ENCODE data around the gene WRAP53. TPM values are rescaled to one million over a fixed set of nuclear protein-coding genes. Genes with fewer than 3 reads are reported as not detected.
A peak's percentile ranks its signal among the peaks of the same experiment; 100 is the strongest.

The WRAP53 gene
- total RNA-seq, 1 experiment from 2014 or later = 22.6 TPM

DNA sequence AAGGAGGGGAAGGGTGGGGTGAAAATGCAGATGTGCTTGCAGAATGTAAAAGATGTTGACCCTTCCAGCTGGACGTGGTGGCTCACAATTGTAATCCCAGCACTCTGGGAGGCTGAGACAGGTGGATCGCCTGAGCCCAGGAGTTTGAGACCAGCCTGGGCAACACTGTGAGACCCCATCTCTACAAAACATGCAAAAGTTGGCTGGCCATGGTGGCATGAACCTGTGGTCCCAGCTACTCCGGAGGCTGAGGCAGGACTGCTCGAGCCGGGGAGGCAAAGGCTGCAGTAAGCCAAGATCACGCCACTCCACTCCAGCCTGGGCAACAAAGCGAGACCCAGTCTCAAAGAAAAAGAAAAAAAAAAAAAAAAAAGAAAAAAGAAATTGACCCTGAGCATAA is 19.8 kb upstream of the WRAP53 start:
- Histone ChIP-seq H3K9ac (ENCODE audit: low read length) (no peak overlapping the region), H3K27me3 (ENCODE audit: low read length) (no peaks in the 10 kb centered on the region), H3F3A (ENCODE audit: low read length, unreplicated experiment) (no peaks in the 10 kb centered on the region), H3K27ac (ENCODE audit: low read length) (no peak overlapping the region), H3K4me1 (ENCODE audit: insufficient read depth, low read length) (no peaks in the 10 kb centered on the region), H3K4me3 (ENCODE audit: low read length) (no peak overlapping the region), H4K20me1 (ENCODE audit: low read length) (no peaks in the 10 kb centered on the region), H3K4me2 (ENCODE audit: low read length) (no peak overlapping the region), H3K79me2 (ENCODE audit: low read length) (no peaks in the 10 kb centered on the region), H3K9me2 (replicated peaks; ENCODE audit: low read length) (no peaks in the 10 kb centered on the region), H2AFZ (ENCODE audit: low read length) (no peak overlapping the region), H3K9me3 (ENCODE audit: low read length) (no peaks in the 10 kb centered on the region), H3K36me3 (ENCODE audit: low read depth, low read length) (peaks cover 5% of the 10 kb centered on the region)
- no peak for DNase-seq
- TF ChIP-seq EZH2phosphoT487 (IDR thresholded peaks at IDR 0.05; ENCODE audit: borderline replicate concordance, low read length) (no peak), EZH2 (IDR thresholded peaks at IDR 0.05; ENCODE audit: low read length, unreplicated experiment) (no peak)
- TF ChIP-seq, protein P1, sequence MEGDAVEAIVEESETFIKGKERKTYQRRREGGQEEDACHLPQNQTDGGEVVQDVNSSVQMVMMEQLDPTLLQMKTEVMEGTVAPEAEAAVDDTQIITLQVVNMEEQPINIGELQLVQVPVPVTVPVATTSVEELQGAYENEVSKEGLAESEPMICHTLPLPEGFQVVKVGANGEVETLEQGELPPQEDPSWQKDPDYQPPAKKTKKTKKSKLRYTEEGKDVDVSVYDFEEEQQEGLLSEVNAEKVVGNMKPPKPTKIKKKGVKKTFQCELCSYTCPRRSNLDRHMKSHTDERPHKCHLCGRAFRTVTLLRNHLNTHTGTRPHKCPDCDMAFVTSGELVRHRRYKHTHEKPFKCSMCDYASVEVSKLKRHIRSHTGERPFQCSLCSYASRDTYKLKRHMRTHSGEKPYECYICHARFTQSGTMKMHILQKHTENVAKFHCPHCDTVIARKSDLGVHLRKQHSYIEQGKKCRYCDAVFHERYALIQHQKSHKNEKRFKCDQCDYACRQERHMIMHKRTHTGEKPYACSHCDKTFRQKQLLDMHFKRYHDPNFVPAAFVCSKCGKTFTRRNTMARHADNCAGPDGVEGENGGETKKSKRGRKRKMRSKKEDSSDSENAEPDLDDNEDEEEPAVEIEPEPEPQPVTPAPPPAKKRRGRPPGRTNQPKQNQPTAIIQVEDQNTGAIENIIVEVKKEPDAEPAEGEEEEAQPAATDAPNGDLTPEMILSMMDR (conservative IDR thresholded peaks at IDR 0.05; ENCODE audit: low read depth, low read length) = no peak
- intact Hi-C loops (cut with micrococcal nuclease) = no loop called here
- POLR2A ChIA-PET (ENCODE audit: unreplicated experiment) = no interaction called here
- BruUV-seq (replicated peaks) = no TSS peak
- CTCF ChIA-PET = no interaction called here
- no peak for ATAC-seq

DNA sequence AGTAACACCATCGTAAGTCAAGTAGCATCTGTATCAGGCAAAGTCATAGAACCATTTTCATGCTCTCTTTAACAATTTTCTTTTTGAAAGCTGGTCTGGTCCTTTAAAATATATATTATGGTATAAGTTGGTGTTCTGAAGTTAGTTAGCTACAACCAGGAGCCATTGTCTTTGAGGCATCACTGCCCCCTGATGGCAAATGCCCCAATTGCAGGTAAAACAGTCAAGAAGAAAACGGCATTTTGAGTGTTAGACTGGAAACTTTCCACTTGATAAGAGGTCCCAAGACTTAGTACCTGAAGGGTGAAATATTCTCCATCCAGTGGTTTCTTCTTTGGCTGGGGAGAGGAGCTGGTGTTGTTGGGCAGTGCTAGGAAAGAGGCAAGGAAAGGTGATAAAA is 15.0 kb upstream of the WRAP53 start:
- Histone ChIP-seq H3K9me2 (replicated peaks; ENCODE audit: low read length) (no peaks in the 10 kb centered on the region), H3K4me1 (ENCODE audit: insufficient read depth, low read length) (no peaks in the 10 kb centered on the region), H3K79me2 (ENCODE audit: low read length) (no peaks in the 10 kb centered on the region), H3F3A (ENCODE audit: low read length, unreplicated experiment) (no peaks in the 10 kb centered on the region), H3K36me3 (ENCODE audit: low read depth, low read length) (peaks cover 12% of the 10 kb centered on the region), H4K20me1 (ENCODE audit: low read length) (no peaks in the 10 kb centered on the region), H3K27me3 (ENCODE audit: low read length) (no peaks in the 10 kb centered on the region), H2AFZ (ENCODE audit: low read length) (no peak overlapping the region), H3K4me2 (ENCODE audit: low read length) (no peak overlapping the region), H3K27ac (ENCODE audit: low read length) (no peak overlapping the region), H3K9me3 (ENCODE audit: low read length) (no peaks in the 10 kb centered on the region), H3K4me3 (ENCODE audit: low read length) (no peak overlapping the region), H3K9ac (ENCODE audit: low read length) (no peak overlapping the region)
- intact Hi-C loops (cut with micrococcal nuclease) = no loop called here
- DNase-seq = peak; percentile 59
- CTCF ChIA-PET = interaction anchor here (0.5 to 1.0 kb wide), 3 partner anchors 15 to 41 kb away, joined by 3 to 6 read pairs (median 5); no protein-coding TSS in a partner anchor
- TSS peak; percentile 13 for BruUV-seq (replicated peaks)
- TF ChIP-seq, protein P1 (conservative IDR thresholded peaks at IDR 0.05; ENCODE audit: low read depth, low read length) = peak; percentile 68
- no peak for TF ChIP-seq EZH2phosphoT487 (IDR thresholded peaks at IDR 0.05; ENCODE audit: borderline replicate concordance, low read length)
- no peak for ATAC-seq
- POLR2A ChIA-PET (ENCODE audit: unreplicated experiment) = no interaction called here

DNA sequence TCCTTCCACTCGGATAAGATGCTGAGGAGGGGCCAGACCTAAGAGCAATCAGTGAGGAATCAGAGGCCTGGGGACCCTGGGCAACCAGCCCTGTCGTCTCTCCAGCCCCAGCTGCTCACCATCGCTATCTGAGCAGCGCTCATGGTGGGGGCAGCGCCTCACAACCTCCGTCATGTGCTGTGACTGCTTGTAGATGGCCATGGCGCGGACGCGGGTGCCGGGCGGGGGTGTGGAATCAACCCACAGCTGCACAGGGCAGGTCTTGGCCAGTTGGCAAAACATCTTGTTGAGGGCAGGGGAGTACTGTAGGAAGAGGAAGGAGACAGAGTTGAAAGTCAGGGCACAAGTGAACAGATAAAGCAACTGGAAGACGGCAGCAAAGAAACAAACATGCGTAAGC is 13.3 kb upstream of the WRAP53 start:
- Histone ChIP-seq H3K4me3 (ENCODE audit: low read length) (no peak overlapping the region), H3K9me2 (replicated peaks; ENCODE audit: low read length) (no peaks in the 10 kb centered on the region), H3K9ac (ENCODE audit: low read length) (no peak overlapping the region), H3F3A (ENCODE audit: low read length, unreplicated experiment) (no peaks in the 10 kb centered on the region), H4K20me1 (ENCODE audit: low read length) (no peaks in the 10 kb centered on the region), H3K9me3 (ENCODE audit: low read length) (no peaks in the 10 kb centered on the region), H3K79me2 (ENCODE audit: low read length) (no peaks in the 10 kb centered on the region), H3K4me2 (ENCODE audit: low read length) (no peak overlapping the region), H3K36me3 (ENCODE audit: low read depth, low read length) (peaks cover 12% of the 10 kb centered on the region), H3K27ac (ENCODE audit: low read length) (no peak overlapping the region), H3K4me1 (ENCODE audit: insufficient read depth, low read length) (no peaks in the 10 kb centered on the region), H2AFZ (ENCODE audit: low read length) (no peak overlapping the region), H3K27me3 (ENCODE audit: low read length) (no peaks in the 10 kb centered on the region)
- BruUV-seq (replicated peaks) = no TSS peak
- DNase-seq (no peak), ATAC-seq (no peak)
- ChIA-PET POLR2A (ENCODE audit: unreplicated experiment) (no interaction called here), CTCF (no interaction called here)
- intact Hi-C loops (cut with micrococcal nuclease) = no loop called here
- no peak for TF ChIP-seq EZH2 (IDR thresholded peaks at IDR 0.05; ENCODE audit: low read length, unreplicated experiment)
- TF ChIP-seq EZH2phosphoT487 (IDR thresholded peaks at IDR 0.05; ENCODE audit: borderline replicate concordance, low read length) = no peak
- TF ChIP-seq, protein P1 (conservative IDR thresholded peaks at IDR 0.05; ENCODE audit: low read depth, low read length) = no peak

Measured in PC-3 (cell line).